Kidney (tissue), 14 donors: ENCODE measurements around the gene MEF2A. TPM values are rescaled to one million over a fixed set of nuclear protein-coding genes. Genes with fewer than 3 reads are reported as not detected.

Experiments
- DNase-seq, 5 donors: peaks; one replicate each; pipeline ENCODE4 v3.0.0-alpha.2; 2013 to 2020
- FAIRE-seq: peaks from 2 replicates; lab custom pipeline; 2012; peaks lifted over from hg19 to GRCh38; lab: Jason Lieb, UNC
- H3K27ac ChIP-seq, 2 donors: one replicate each; pipeline ENCODE4 v1.7.0; 2013; ENCODE audit warnings: low read depth in 2 of 2, low read length in 2 of 2, inconsistent platforms in 1 of 2
- H3K27me3 ChIP-seq: one replicate; pipeline ENCODE4 v1.7.1; 2013; ENCODE audit warnings: low read length, inconsistent platforms; ENCODE audit not compliant: control insufficient read depth, insufficient read depth
- H3K36me3 ChIP-seq, 3 donors: one replicate each; pipeline versions ENCODE4 v1.7.0 to v1.7.1; 2013; ENCODE audit warnings: low read length in 3 of 3, control low read depth in 1 of 3, inconsistent platforms in 1 of 3; ENCODE audit not compliant: insufficient read depth in 3 of 3, control insufficient read depth in 2 of 3
- H3K4me1 ChIP-seq, 3 donors: one replicate each; pipeline versions ENCODE4 v1.7.0 to v1.7.1; 2013; ENCODE audit warnings: low read length in 3 of 3, inconsistent platforms in 1 of 3, low read depth in 1 of 3; ENCODE audit not compliant: control insufficient read depth in 2 of 3, insufficient read depth in 2 of 3
- H3K4me3 ChIP-seq, 3 donors: one replicate each; pipeline versions ENCODE4 v1.7.0 to v1.8.1; 2013; ENCODE audit warnings: low read length in 3 of 3, control low read depth in 1 of 3, inconsistent platforms in 1 of 3
- H3K9ac ChIP-seq, 3 donors: one replicate each; pipeline versions ENCODE4 v1.7.0 to v1.7.1; 2013; ENCODE audit warnings: low read length in 3 of 3, control low read depth in 1 of 3, inconsistent platforms in 1 of 3
- H3K9me3 ChIP-seq, 3 donors: one replicate each; pipeline versions ENCODE4 v1.7.0 to v1.7.1; 2013; ENCODE audit warnings: low read length in 3 of 3, control low read depth in 1 of 3, inconsistent platforms in 1 of 3; ENCODE audit not compliant: control insufficient read depth in 2 of 3, insufficient read depth in 1 of 3
- intact Hi-C: fragments of 100-400 bp; cut with DNase I; formaldehyde crosslinking; loops from one replicate; pipeline ENCODE4 v1.11.1; 2022
- polyA plus RNA-seq: library from polyadenylated mRNA; stranded (reverse); fragments of 350-450 nt; fragmentation: Illumina TruSeq; extraction: RNeasy Lipid Tissue Mini Kit (QIAGEN cat#74804); gene quantifications from one replicate; pipeline ENCODE4 v1.2.3, GENCODE V29; 2014; ENCODE audit warnings: low read depth, low replicate concordance; ENCODE audit not compliant: insufficient read depth
- total RNA-seq: library from RNA; stranded (reverse); fragmentation: NEBNext Ultra II Directional; extraction: Animal tissue kit (Norgen Biotek cat#: 25700); gene quantifications from one replicate; pipeline ENCODE4 v1.2.1, GENCODE V29; 2021
- TF ChIP-seq, protein P1 (sequence below): IDR thresholded peaks from 3 replicates; pipeline ENCODE4 v1.5.1; 2012; ENCODE audit warnings: mild to moderate bottlenecking, moderate library complexity, borderline replicate concordance; ENCODE audit not compliant: insufficient read depth; ENCODE audit errors: extremely low read depth
- donor health status: control.
- donor health status: control.
- donor health status: control.
- donor health status: control.
- donor health status: control.
- donor health status: DM: yes; HTN: yes; CAD: no.
- donor health status: Normal renal cell carcinoma (clear cell type).

MEF2A gene
- total and polyA plus RNA-seq, 2 donors from 2014 or later = 20.8 to 82.2 TPM

- H3K27me3 ChIP-seq = no peaks in the 10 kb centered on the region
- H3K9ac ChIP-seq = no peak overlapping the region
- H3K4me3 ChIP-seq = no peak overlapping the region
- intact Hi-C loops = loop anchor here (5.0 kb wide), 1 partner anchor 422 kb away; no protein-coding TSS in a partner anchor
- no peaks in the 10 kb centered on the region for H3K9me3 ChIP-seq
- DNase-seq (peak in 1 of 5 donors; percentile 29), FAIRE-seq (no peak)
- TF ChIP-seq, protein P1, sequence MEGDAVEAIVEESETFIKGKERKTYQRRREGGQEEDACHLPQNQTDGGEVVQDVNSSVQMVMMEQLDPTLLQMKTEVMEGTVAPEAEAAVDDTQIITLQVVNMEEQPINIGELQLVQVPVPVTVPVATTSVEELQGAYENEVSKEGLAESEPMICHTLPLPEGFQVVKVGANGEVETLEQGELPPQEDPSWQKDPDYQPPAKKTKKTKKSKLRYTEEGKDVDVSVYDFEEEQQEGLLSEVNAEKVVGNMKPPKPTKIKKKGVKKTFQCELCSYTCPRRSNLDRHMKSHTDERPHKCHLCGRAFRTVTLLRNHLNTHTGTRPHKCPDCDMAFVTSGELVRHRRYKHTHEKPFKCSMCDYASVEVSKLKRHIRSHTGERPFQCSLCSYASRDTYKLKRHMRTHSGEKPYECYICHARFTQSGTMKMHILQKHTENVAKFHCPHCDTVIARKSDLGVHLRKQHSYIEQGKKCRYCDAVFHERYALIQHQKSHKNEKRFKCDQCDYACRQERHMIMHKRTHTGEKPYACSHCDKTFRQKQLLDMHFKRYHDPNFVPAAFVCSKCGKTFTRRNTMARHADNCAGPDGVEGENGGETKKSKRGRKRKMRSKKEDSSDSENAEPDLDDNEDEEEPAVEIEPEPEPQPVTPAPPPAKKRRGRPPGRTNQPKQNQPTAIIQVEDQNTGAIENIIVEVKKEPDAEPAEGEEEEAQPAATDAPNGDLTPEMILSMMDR = no peak
- no peak overlapping the region for H3K27ac ChIP-seq
- H3K36me3 ChIP-seq = peaks cover 3 to 28% (median 15%) of the 10 kb centered on the region in 3 donors
- H3K4me1 ChIP-seq = peaks cover 0 to 12% (median 7%) of the 10 kb centered on the region in 3 donors
These were observed 143.6 kb downstream of the MEF2A start for GRCh38 chr15:99709243-99709986.

GRCh38 chr15:99711625-99712024 is 145.8 kb downstream of the MEF2A start:
- Histone ChIP-seq H3K4me3 (no peak overlapping the region), H3K9me3 (no peaks in the 10 kb centered on the region), H3K9ac (no peak overlapping the region), H3K36me3 (peaks cover 3 to 28% (median 20%) of the 10 kb centered on the region in 3 donors), H3K27ac (no peak overlapping the region), H3K4me1 (peaks cover 0 to 12% (median 7%) of the 10 kb centered on the region in 3 donors), H3K27me3 (no peaks in the 10 kb centered on the region)
- intact Hi-C loops = no loop called here
- FAIRE-seq (no peak), DNase-seq (no peak)
- TF ChIP-seq, protein P1 = no peak

DNA sequence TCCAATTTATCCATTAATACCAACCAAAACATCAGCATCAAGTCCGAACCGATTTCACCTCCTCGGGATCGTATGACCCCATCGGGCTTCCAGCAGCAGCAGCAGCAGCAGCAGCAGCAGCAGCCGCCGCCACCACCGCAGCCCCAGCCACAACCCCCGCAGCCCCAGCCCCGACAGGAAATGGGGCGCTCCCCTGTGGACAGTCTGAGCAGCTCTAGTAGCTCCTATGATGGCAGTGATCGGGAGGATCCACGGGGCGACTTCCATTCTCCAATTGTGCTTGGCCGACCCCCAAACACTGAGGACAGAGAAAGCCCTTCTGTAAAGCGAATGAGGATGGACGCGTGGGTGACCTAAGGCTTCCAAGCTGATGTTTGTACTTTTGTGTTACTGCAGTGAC is 146.6 kb downstream of the MEF2A start:
- Histone ChIP-seq H3K36me3 (peaks cover 3 to 28% (median 20%) of the 10 kb centered on the region in 3 donors), H3K9ac (no peak overlapping the region), H3K4me3 (no peak overlapping the region), H3K4me1 (peaks cover 0 to 12% (median 7%) of the 10 kb centered on the region in 3 donors), H3K27me3 (no peaks in the 10 kb centered on the region), H3K9me3 (no peaks in the 10 kb centered on the region), H3K27ac (no peak overlapping the region)
- intact Hi-C loops = no loop called here
- FAIRE-seq = no peak
- DNase-seq = no peak
- TF ChIP-seq, protein P1 = no peak
